Measurements from ENCODE around the gene ZNF813. TPM values are rescaled to one million over a fixed set of nuclear protein-coding genes. Genes with fewer than 3 reads are reported as not detected.
"Not testable (repeated sequence)": the region's sequence is repeated elsewhere in the genome, so short reads cannot be mapped to it uniquely, and the experiment has no call there.

The ZNF813 gene
- total RNA-seq, 1 donor from 2014 or later: 5.3 TPM

DNA sequence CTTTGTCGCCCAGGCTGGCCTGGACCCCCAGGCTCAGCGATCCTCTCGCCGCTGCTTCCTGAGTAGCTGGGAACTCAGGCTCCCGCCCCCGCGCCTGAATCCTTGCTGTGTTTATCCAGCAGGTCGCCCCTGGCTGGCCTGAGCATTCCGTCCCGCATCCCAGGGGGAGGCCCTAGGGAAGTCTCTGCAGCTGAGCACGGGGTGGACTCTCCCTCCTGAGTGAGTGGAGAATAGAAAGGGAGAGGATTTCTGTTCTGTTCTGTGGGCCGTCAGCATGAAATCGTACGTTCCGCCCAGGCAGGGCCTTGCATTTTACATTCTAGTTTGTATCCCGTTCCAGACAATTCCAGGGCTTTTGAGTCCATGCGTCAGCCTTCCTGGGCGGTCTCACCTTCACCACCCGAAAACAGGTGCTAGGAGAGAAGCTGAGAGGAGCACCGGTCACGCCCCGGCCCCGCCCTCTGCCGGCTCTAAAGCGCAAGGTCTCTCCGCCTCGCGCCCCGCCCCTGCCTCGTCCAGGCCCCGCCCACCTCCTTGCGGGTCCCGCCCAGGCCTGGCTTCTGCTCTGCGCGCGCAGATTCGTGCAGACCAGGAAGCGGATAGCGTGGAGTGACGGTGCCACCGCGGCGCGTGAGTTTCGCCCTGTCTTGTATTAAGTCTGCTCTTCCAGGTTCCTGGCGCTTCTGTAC, 36.0 kb upstream of the ZNF813 start, which contains the start of gene ZNF761:
Gene ZNF761, plus strand, starts transcription at position 586 of the 689 bp plus-strand sequence. CDS start 15,285 bp downstream, outside the sequence.
- peak; percentile 98 for DNase-seq
- Histone ChIP-seq H3K27ac (peak within 1 kb of the TSS; percentile 85), H3K27me3 (ENCODE audit: low read depth) (no peaks in the 10 kb centered on the region), H3K4me1 (peaks cover 14% of the 10 kb centered on the region), H3K9me3 (no peaks in the 10 kb centered on the region), H3K4me3 (peak within 1 kb of the TSS; percentile 85), H3K36me3 (peaks cover 16% of the 10 kb centered on the region)
- intact Hi-C loops (cut with DNase I): no loop called here
- TF ChIP-seq, protein P1, sequence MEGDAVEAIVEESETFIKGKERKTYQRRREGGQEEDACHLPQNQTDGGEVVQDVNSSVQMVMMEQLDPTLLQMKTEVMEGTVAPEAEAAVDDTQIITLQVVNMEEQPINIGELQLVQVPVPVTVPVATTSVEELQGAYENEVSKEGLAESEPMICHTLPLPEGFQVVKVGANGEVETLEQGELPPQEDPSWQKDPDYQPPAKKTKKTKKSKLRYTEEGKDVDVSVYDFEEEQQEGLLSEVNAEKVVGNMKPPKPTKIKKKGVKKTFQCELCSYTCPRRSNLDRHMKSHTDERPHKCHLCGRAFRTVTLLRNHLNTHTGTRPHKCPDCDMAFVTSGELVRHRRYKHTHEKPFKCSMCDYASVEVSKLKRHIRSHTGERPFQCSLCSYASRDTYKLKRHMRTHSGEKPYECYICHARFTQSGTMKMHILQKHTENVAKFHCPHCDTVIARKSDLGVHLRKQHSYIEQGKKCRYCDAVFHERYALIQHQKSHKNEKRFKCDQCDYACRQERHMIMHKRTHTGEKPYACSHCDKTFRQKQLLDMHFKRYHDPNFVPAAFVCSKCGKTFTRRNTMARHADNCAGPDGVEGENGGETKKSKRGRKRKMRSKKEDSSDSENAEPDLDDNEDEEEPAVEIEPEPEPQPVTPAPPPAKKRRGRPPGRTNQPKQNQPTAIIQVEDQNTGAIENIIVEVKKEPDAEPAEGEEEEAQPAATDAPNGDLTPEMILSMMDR (IDR thresholded peaks at IDR 0.05): peak; percentile 48
- peak; percentile 100 for ATAC-seq

DNA sequence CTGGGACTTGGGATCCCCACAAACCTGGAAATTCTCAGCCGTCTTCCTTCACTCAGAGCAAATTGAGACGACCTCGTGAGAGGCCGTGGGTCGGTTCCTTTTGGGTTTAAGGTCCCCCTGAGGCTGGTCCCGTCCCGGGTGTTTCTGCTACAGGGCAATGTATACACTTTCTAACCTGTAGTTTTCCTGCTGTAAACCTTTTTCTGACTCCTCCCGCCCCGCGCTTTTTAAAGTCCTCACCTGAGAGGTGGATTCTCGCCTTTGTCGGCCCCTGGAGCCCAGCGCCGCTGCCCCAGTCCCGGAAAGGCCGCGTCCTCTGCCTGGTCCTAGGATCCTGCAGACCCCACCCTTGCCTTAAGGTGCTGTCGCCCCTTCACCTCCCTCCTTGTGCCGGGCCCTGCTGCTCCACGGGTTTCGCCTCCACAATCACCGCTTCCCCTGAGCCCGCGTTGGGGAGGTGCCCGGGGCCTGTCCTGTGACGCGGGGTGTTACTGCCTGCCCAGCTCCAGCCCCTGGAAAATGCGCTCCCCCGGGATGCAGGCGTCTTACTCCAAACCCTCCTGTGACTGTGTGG, 35.4 kb upstream of the ZNF813 start:
- TF ChIP-seq, protein P1 (IDR thresholded peaks at IDR 0.05): no peak
- Histone ChIP-seq H3K4me3 (peak overlapping the region; percentile 85), H3K4me1 (peaks cover 14% of the 10 kb centered on the region), H3K27me3 (ENCODE audit: low read depth) (no peaks in the 10 kb centered on the region), H3K9me3 (no peaks in the 10 kb centered on the region), H3K27ac (peak overlapping the region; percentile 85), H3K36me3 (peaks cover 16% of the 10 kb centered on the region)
- intact Hi-C loops (cut with DNase I): no loop called here
- peak; percentile 54 for DNase-seq
- ATAC-seq: peak; percentile 57 to 62

DNA sequence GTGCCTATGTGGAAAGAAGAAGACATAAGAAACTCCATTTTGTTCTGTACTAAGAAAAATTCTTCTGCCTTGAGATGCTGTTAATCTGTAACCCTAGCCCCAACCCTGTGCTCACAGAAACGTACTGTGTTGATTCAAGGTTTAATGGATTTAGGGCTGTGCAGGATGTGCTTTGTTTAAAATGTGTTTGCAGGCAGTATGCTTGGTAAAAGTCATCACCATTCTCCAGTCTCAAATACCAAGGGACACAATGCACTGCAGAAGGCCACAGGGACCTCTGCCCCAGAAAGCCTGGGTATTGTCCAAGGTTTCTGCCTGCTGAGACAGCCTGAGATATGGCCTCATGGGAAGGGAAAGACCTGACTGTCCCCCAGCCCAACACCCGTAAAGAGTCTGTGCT, 23.7 kb upstream of the ZNF813 start:
- H3K4me3 ChIP-seq; H3K27ac ChIP-seq; H3K4me1 ChIP-seq; intact Hi-C loops (cut with DNase I); ATAC-seq; H3K27me3 ChIP-seq (ENCODE audit: low read depth); DNase-seq: not testable (repeated sequence)
- H3K36me3 ChIP-seq: peaks cover 32% of the 10 kb centered on the region
- peaks cover 17% of the 10 kb centered on the region for H3K9me3 ChIP-seq

DNA sequence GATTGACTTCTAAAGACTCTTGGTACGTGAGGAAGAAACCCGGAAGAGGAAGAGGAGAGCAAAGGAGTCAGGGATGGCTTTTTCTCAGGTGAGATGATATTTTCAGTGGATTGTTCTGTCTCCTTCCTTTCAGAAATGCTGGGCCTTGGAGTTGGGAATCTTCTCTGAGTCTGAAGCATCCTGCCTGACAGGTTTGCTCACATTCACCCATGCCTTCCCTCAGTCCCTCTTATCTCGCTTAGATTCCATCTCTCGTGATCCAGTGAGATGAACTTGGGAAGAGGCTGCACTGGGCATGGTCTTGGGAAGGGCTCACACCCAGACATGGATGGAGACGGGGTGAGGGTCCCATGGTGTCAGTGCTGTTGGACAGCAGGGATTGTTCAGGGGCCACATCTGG, 20.3 kb upstream of the ZNF813 start:
- H3K27ac ChIP-seq; H3K4me1 ChIP-seq; DNase-seq; intact Hi-C loops (cut with DNase I); H3K4me3 ChIP-seq; H3K27me3 ChIP-seq (ENCODE audit: low read depth); ATAC-seq: not testable (repeated sequence)
- H3K36me3 ChIP-seq: peaks cover 42% of the 10 kb centered on the region
- H3K9me3 ChIP-seq: peaks cover 27% of the 10 kb centered on the region

DNA sequence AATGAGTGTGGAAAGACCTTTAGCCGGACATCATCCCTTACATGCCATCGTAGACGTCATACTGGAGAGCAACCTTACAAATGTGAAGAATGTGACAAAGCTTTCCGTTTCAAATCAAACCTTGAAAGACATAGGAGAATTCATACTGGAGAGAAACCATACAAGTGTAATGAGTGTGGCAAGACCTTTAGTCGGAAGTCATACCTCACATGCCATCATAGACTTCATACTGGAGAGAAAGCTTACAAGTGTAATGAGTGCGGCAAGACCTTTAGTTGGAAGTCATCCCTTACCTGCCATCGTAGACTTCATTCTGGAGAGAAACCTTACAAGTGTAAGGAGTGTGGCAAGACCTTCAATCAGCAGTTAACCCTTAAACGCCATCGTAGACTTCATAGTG, 11.7 kb upstream of the ZNF813 start:
- Histone ChIP-seq H3K27ac (no peak overlapping the region), H3K36me3 (peaks cover 50% of the 10 kb centered on the region), H3K4me3 (no peak overlapping the region), H3K9me3 (peaks cover 74% of the 10 kb centered on the region), H3K4me1 (no peaks in the 10 kb centered on the region), H3K27me3 (ENCODE audit: low read depth) (no peaks in the 10 kb centered on the region)
- TF ChIP-seq, protein P1 (IDR thresholded peaks at IDR 0.05): no peak
- DNase-seq: no peak
- no peak for ATAC-seq
- intact Hi-C loops (cut with DNase I): no loop called here

DNA sequence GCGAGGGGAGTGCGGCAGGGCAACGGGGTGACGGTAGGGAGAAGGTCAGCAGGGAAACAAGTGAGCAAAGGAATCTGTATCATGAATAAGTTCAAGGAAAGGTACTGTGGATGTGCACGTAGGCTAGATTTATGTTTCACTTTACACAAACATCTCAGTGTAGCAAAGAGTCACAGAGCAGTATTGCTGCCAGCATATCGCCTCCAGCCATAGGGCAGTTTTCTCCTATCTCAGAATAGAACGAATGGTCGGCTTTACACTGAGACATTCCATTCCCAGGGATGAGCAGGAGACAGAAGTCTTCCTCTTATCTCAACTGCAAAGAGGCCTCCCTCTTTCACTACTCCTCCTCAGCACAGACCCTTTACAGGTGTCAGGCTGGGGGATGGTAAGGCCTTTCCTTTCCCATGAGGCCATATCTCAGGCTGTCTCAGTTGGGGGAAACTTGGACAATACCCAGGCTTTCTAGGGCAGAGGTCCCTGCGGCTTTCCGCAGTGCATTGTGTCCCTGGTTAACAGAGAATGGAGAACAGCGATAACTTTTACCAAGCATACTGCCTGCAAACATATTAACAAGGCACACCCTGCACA, 7.3 kb upstream of the ZNF813 start:
- H3K9me3 ChIP-seq: peaks cover 42% of the 10 kb centered on the region
- ATAC-seq; DNase-seq; H3K36me3 ChIP-seq; H3K27me3 ChIP-seq (ENCODE audit: low read depth); H3K27ac ChIP-seq; H3K4me3 ChIP-seq; H3K4me1 ChIP-seq; intact Hi-C loops (cut with DNase I): not testable (repeated sequence)

DNA sequence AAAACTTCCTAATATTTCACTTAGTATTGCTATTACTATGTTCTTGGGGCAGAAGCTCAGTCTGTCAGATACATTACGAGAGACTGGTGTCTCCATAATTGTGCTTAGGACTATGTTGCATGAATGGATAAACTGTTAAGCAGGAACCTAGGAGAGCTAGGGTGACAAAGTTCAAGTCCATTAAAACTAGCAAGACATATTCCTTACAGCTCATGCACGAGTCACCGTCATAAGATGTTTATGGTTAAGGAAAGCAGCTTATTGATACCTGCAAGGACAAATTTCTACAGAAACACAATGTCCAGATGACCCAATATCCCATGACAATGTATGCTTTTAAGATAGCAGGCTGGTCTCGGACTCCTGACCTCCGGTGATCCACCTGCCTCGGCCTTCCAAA, 5.7 kb upstream of the ZNF813 start:
- H3K27ac ChIP-seq: no peak overlapping the region
- intact Hi-C loops (cut with DNase I): no loop called here
- ATAC-seq (no peak), DNase-seq (no peak)
- peaks cover 25% of the 10 kb centered on the region for H3K9me3 ChIP-seq
- H3K27me3 ChIP-seq (ENCODE audit: low read depth): no peaks in the 10 kb centered on the region
- H3K36me3 ChIP-seq: no peaks in the 10 kb centered on the region
- H3K4me1 ChIP-seq: no peaks in the 10 kb centered on the region
- H3K4me3 ChIP-seq: no peak overlapping the region
- TF ChIP-seq, protein P1 (IDR thresholded peaks at IDR 0.05): no peak
